Central memory CD4-positive, alpha-beta T cell (primary cell): ENCODE measurements around the gene ABCA3.

Source experiments
- DNase-seq: peaks from one replicate; pipeline ENCODE4 v3.0.0; 2022

The ABCA3 gene

GRCh38 chr16:2233872-2234812 is 106.4 kb downstream of the ABCA3 start:
- no peak for DNase-seq

- no peak for DNase-seq
Measured at GRCh38 chr16:2233046-2233775, 107.3 kb downstream of the ABCA3 start.

GRCh38 chr16:2232094-2232990 is 108.2 kb downstream of the ABCA3 start:
- no peak for DNase-seq

GRCh38 chr16:2231016-2231931 is 109.3 kb downstream of the ABCA3 start:
- no peak for DNase-seq

- no peak for DNase-seq
Measured at GRCh38 chr16:2230376-2230775, 110.2 kb downstream of the ABCA3 start.

- DNase-seq: no peak
Measured at GRCh38 chr16:2229632-2230250, 110.8 kb downstream of the ABCA3 start.

- no peak for DNase-seq
Measured at GRCh38 chr16:2229091-2229490, 111.4 kb downstream of the ABCA3 start.

GRCh38 chr16:2228161-2228824 is 112.2 kb downstream of the ABCA3 start:
- no peak for DNase-seq

GRCh38 chr16:2226918-2227317 is 113.6 kb downstream of the ABCA3 start:
- DNase-seq: no peak

GRCh38 chr16:2226245-2226793 is 114.2 kb downstream of the ABCA3 start:
- no peak for DNase-seq
